SU-DHL-6 (cell line): ENCODE results near the gene KISS1.

Experiments
- H2AFZ ChIP-seq: fragments of 200-600 bp; sonication (generic); 2 replicates; pipeline ENCODE4 v1.6.1; 2014; ENCODE audit warnings: low read depth, mild to moderate bottlenecking, moderate library complexity, mixed read lengths, antibody characterized with exemption, low read length; ENCODE audit not compliant: severe bottlenecking
- H3F3A ChIP-seq: fragments of 200-600 bp; shearing (Covaris generic); 2 replicates; pipeline ENCODE4 v1.6.0; 2016; ENCODE audit warnings: antibody characterized with exemption, mild to moderate bottlenecking; ENCODE audit not compliant: insufficient read depth
- H3K27ac ChIP-seq: fragments of 200-600 bp; sonication (generic); 2 replicates; pipeline ENCODE4 v1.5.1; 2016; ENCODE audit warnings: low read depth, mild to moderate bottlenecking, low read length, moderate library complexity, mixed read lengths
- H3K27me3 ChIP-seq: fragments of 200-600 bp; sonication (generic), shearing (Covaris generic); 2 replicates; pipeline ENCODE4 v1.6.0; 2014; ENCODE audit warnings: mild to moderate bottlenecking, low read length
- H3K36me3 ChIP-seq: fragments of 200-600 bp; sonication (generic); 2 replicates; pipeline ENCODE4 v1.6.1; 2014; ENCODE audit warnings: mild to moderate bottlenecking, low read length, mixed read lengths
- H3K4me2 ChIP-seq: fragments of 300-600, 200-600 bp; shearing (Covaris generic), sonication (generic); 2 replicates; pipeline ENCODE4 v1.6.0; 2014; ENCODE audit warnings: low read length, low read depth, mild to moderate bottlenecking; ENCODE audit not compliant: poor library complexity, severe bottlenecking
- H3K4me3 ChIP-seq: fragments of 200-600 bp; sonication (generic); 2 replicates; pipeline ENCODE4 v1.5.1; 2014; ENCODE audit warnings: antibody characterized with exemption, low read length, mild to moderate bottlenecking, mixed read lengths; ENCODE audit not compliant: insufficient read depth, poor library complexity, severe bottlenecking
- H3K79me2 ChIP-seq: fragments of 200-600 bp; sonication (generic); 2 replicates; pipeline ENCODE4 v1.6.1; 2014; ENCODE audit warnings: mild to moderate bottlenecking, low read length, moderate library complexity; ENCODE audit not compliant: insufficient read depth
- H3K9ac ChIP-seq: fragments of 200-600 bp; sonication (generic); 2 replicates; pipeline ENCODE4 v1.7.0; 2014; ENCODE audit warnings: mild to moderate bottlenecking, low read length
- H3K9me2 ChIP-seq: fragments of 200-600 bp; sonication (generic); replicated peaks from 2 replicates; pipeline ENCODE4 v1.6.1; 2014; ENCODE audit warnings: low read length; ENCODE audit not compliant: insufficient read depth
- H3K9me3 ChIP-seq: fragments of 200-600 bp; sonication (generic); 2 replicates; pipeline ENCODE4 v1.6.1; 2014; ENCODE audit warnings: low read length, mixed read lengths; ENCODE audit not compliant: insufficient read depth
- H4K20me1 ChIP-seq: fragments of 200-600 bp; sonication (generic); 2 replicates; pipeline ENCODE4 v1.6.1; 2014; ENCODE audit warnings: low read depth, mild to moderate bottlenecking, antibody characterized with exemption, low read length, moderate library complexity, mixed read lengths
- EZH2phosphoT487 ChIP-seq: fragments of 200-600 bp; sonication (generic), shearing (Covaris generic); conservative IDR thresholded peaks from 2 replicates; pipeline ENCODE4 v1.6.1; 2018; ENCODE audit warnings: mild to moderate bottlenecking, antibody characterized with exemption, low read length, moderate library complexity, mixed read lengths
- TF ChIP-seq, protein P1 (sequence below): fragments of 200-600 bp; sonication (generic); IDR thresholded peaks from one replicate; pipeline ENCODE4 v1.5.1; 2017; ENCODE audit warnings: antibody characterized with exemption, mild to moderate bottlenecking, low read length, moderate library complexity; ENCODE audit not compliant: insufficient read depth, poor library complexity, severe bottlenecking

The KISS1 gene

DNA sequence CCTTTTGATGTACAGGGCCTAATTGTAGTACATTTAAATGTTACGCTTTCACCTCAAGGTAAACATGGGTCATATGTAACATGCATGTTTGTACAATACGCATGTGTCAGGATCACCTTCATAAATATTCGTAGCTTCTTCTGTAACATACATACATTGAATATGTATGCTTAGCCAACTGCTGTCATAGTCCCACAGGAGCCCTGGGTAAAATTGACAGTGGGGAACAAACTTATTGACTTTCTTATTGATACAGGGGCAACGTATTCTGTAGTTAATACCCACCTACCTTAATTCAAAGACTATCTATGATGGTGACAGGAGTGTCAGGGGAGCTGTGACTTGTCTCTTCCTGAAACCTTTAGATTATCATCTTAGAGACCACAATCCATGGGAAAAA, 26.4 kb downstream of the KISS1 start:
- Histone ChIP-seq H3K9ac (no peak overlapping the region), H3K4me3 (no peak overlapping the region), H2AFZ (no peak overlapping the region), H3K36me3 (no peaks in the 10 kb centered on the region), H3K79me2 (no peaks in the 10 kb centered on the region), H3K9me2 (no peaks in the 10 kb centered on the region), H3F3A (no peaks in the 10 kb centered on the region), H3K9me3 (peaks cover 23% of the 10 kb centered on the region; the same call in 1 of the 2 replicates), H4K20me1 (no peaks in the 10 kb centered on the region), H3K27ac (no peak overlapping the region), H3K27me3 (no peaks in the 10 kb centered on the region), H3K4me2 (no peak overlapping the region)
- no peak for TF ChIP-seq EZH2phosphoT487
- TF ChIP-seq, protein P1, sequence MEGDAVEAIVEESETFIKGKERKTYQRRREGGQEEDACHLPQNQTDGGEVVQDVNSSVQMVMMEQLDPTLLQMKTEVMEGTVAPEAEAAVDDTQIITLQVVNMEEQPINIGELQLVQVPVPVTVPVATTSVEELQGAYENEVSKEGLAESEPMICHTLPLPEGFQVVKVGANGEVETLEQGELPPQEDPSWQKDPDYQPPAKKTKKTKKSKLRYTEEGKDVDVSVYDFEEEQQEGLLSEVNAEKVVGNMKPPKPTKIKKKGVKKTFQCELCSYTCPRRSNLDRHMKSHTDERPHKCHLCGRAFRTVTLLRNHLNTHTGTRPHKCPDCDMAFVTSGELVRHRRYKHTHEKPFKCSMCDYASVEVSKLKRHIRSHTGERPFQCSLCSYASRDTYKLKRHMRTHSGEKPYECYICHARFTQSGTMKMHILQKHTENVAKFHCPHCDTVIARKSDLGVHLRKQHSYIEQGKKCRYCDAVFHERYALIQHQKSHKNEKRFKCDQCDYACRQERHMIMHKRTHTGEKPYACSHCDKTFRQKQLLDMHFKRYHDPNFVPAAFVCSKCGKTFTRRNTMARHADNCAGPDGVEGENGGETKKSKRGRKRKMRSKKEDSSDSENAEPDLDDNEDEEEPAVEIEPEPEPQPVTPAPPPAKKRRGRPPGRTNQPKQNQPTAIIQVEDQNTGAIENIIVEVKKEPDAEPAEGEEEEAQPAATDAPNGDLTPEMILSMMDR = no peak

DNA sequence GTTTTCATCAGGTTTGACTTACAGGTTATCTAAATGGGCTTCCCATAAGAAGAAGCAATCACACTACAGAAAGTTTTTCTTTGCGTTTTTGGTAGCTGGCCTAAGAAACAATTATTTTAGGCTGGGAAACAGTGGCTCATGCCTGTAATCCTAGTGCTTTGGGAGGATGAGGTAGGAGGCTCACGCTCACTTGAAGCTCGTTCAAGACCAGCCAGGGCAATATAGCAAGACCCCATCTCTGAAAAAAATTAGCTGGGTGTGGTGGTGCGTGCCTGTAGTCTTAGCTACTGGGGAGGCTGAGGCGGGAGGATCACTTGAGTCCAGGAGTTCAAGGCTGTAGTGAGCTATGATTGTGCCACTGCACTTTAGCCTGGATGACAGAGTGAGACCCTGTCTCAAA, 28.6 kb downstream of the KISS1 start:
- Histone ChIP-seq H3K9me3 (peaks cover 23% of the 10 kb centered on the region; the same call in 1 of the 2 replicates), H4K20me1 (no peaks in the 10 kb centered on the region), H3K9me2 (no peaks in the 10 kb centered on the region), H3K79me2 (no peaks in the 10 kb centered on the region), H3K4me3 (no peak overlapping the region), H3K27me3 (no peaks in the 10 kb centered on the region), H3F3A (no peaks in the 10 kb centered on the region), H3K27ac (no peak overlapping the region), H3K36me3 (no peaks in the 10 kb centered on the region), H3K9ac (no peak overlapping the region), H3K4me2 (no peak overlapping the region), H2AFZ (no peak overlapping the region)
- TF ChIP-seq, protein P1 = no peak
- no peak for TF ChIP-seq EZH2phosphoT487

DNA sequence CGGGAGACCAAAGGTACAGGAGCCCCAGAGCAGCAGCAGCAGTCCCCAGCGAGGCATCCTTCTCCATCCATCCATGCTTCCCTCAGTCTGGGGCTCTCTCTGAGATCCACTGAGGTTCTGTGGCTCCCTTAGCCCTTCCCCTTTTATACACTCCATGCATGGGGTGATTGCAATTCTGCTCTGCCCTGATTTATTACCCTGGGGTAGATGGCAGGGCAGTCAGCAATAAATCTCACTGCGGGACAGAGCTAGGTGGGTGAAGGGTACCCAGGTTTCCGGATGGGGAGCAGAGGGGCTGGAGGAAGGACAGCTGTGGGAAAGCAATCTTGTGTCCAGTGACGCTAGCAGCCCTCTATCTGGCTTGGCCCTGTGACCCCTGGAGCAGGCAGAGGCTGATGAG, 30.1 kb downstream of the KISS1 start, which contains the start of gene REN:
Gene REN, minus strand, starts transcription at position 119 of the 400 bp plus-strand sequence. Its CDS starts 44 bp downstream, at position 75.
- Histone ChIP-seq H3F3A (no peaks in the 10 kb centered on the region), H3K4me3 (no peak within 1 kb of the TSS), H3K27me3 (no peaks in the 10 kb centered on the region), H2AFZ (no peak within 1 kb of the TSS), H3K9me2 (no peaks in the 10 kb centered on the region), H3K36me3 (no peaks in the 10 kb centered on the region), H3K4me2 (no peak within 1 kb of the TSS), H3K79me2 (no peaks in the 10 kb centered on the region), H3K9me3 (peaks cover 23% of the 10 kb centered on the region; the same call in 1 of the 2 replicates), H3K27ac (no peak within 1 kb of the TSS), H4K20me1 (no peaks in the 10 kb centered on the region), H3K9ac (no peak within 1 kb of the TSS)
- TF ChIP-seq EZH2phosphoT487 = no peak
- TF ChIP-seq, protein P1 = no peak
